ENCODE results near the gene TENT4A.

GRCh38 chr5:6728795-6729183 is 15.6 kb downstream of the TENT4A start:
- TF ChIP-seq CTCF (conservative IDR thresholded peaks at IDR 0.05; ENCODE audit: low read depth, low read length) (no peak), EZH2 (IDR thresholded peaks at IDR 0.05; ENCODE audit: low read length, unreplicated experiment) (no peak)

Measured in PC-3 (cell line).